CD14-positive monocyte (primary cell): Measurements from ENCODE around the gene TJP2. TPM values are rescaled to one million over a fixed set of nuclear protein-coding genes. Genes with fewer than 3 reads are reported as not detected.

Experiments
- DNase-seq, 3 donors: peaks; one replicate each; pipeline ENCODE4 v3.0.0-alpha.2; 2011 to 2022
- H2AFZ ChIP-seq: 2 replicates; pipeline ENCODE4 v1.6.0; 2012; ENCODE audit warnings: mild to moderate bottlenecking, low read depth, low read length, inconsistent platforms; ENCODE audit not compliant: insufficient read depth, poor library complexity, severe bottlenecking
- H3K27ac ChIP-seq, 2 donors: 1 replicate in 1 of 2; 2 replicates in 1 of 2; pipeline ENCODE4 v1.5.1; 2012 to 2013; ENCODE audit warnings: low read length in 2 of 2, control low read depth in 1 of 2, inconsistent platforms in 1 of 2, low read depth in 1 of 2, mild to moderate bottlenecking in 1 of 2
- H3K27me3 ChIP-seq, 2 donors: one replicate each; pipeline versions ENCODE4 v1.6.0 to v1.6.1; 2011 to 2013; ENCODE audit warnings: low read length in 2 of 2; ENCODE audit not compliant: control insufficient read depth in 2 of 2, insufficient read depth in 2 of 2
- H3K36me3 ChIP-seq, 2 donors: replicated peaks in 1 of 2; 1 replicate in 1 of 2; 2 replicates in 1 of 2; pipeline versions ENCODE4 v1.5.1 to v1.6.1; 2012 to 2013; ENCODE audit warnings: low read length in 2 of 2, control low read depth in 1 of 2, inconsistent platforms in 1 of 2, mild to moderate bottlenecking in 1 of 2; ENCODE audit not compliant: insufficient read depth in 2 of 2, control insufficient read depth in 1 of 2
- H3K4me1 ChIP-seq, 2 donors: 1 replicate in 1 of 2; 2 replicates in 1 of 2; pipeline versions ENCODE4 v1.5.1 to v1.6.1; 2012 to 2013; ENCODE audit warnings: low read length in 2 of 2, control low read depth in 1 of 2, inconsistent platforms in 1 of 2, mild to moderate bottlenecking in 1 of 2, moderate library complexity in 1 of 2; ENCODE audit not compliant: insufficient read depth in 2 of 2, control insufficient read depth in 1 of 2
- H3K4me2 ChIP-seq: replicated peaks from 2 replicates; pipeline ENCODE3; 2012; ENCODE audit warnings: low read length, moderate library complexity, mild to moderate bottlenecking; ENCODE audit not compliant: poor library complexity, severe bottlenecking; ENCODE audit errors: extremely low read depth
- H3K4me3 ChIP-seq, 3 experiments: fragments of 200-600 bp in 1 of 3; sonication (generic) in 1 of 3; replicated peaks in 1 of 3; 1 replicate in 2 of 3; 2 replicates in 1 of 3; pipeline ENCODE4 v1.5.1; 2011 to 2013; ENCODE audit warnings: low read length in 3 of 3, mild to moderate bottlenecking in 3 of 3, control low read depth in 2 of 3, low read depth in 2 of 3, inconsistent platforms in 1 of 3, moderate library complexity in 1 of 3
- H3K79me2 ChIP-seq: 2 replicates; pipeline ENCODE4 v1.6.0; 2012; ENCODE audit warnings: mild to moderate bottlenecking, control low read depth, inconsistent platforms, low read length, moderate library complexity; ENCODE audit not compliant: insufficient read depth
- H3K9ac ChIP-seq: 2 replicates; pipeline ENCODE4 v1.6.0; 2017; ENCODE audit warnings: low read length, mild to moderate bottlenecking; ENCODE audit not compliant: insufficient read depth, poor library complexity, severe bottlenecking
- H3K9me3 ChIP-seq, 2 donors: replicated peaks in 1 of 2; 1 replicate in 1 of 2; 2 replicates in 1 of 2; pipeline versions ENCODE4 v1.5.1 to v1.6.1; 2012 to 2013; ENCODE audit warnings: low read length in 2 of 2, control low read depth in 1 of 2; ENCODE audit not compliant: control insufficient read depth in 1 of 2, insufficient read depth in 1 of 2
- H4K20me1 ChIP-seq: 2 replicates; pipeline ENCODE4 v1.6.0; 2012; ENCODE audit warnings: mild to moderate bottlenecking, low read length, control low read depth, moderate library complexity; ENCODE audit not compliant: insufficient read depth
- H3K27ac Mint-ChIP-seq, 7 donors: one replicate each; pipeline ENCODE4 v1.8.0; 2020; ENCODE audit warnings: mild to moderate bottlenecking in 7 of 7, mixed read lengths in 7 of 7, moderate library complexity in 6 of 7, inconsistent platforms in 2 of 7
- H3K27me3 Mint-ChIP-seq, 3 donors: one replicate each; pipeline ENCODE4 v1.8.0; 2021 to 2022; ENCODE audit warnings: low read depth in 3 of 3, mild to moderate bottlenecking in 3 of 3, mixed read lengths in 3 of 3, moderate library complexity in 3 of 3, inconsistent platforms in 1 of 3
- H3K36me3 Mint-ChIP-seq, 2 donors: one replicate each; pipeline ENCODE4 v1.8.0; 2020; ENCODE audit warnings: mixed read lengths in 2 of 2, inconsistent platforms in 1 of 2, mild to moderate bottlenecking in 1 of 2
- H3K4me1 Mint-ChIP-seq: one replicate; pipeline ENCODE4 v1.8.0; 2020; ENCODE audit warnings: mild to moderate bottlenecking, mixed read lengths
- H3K4me3 Mint-ChIP-seq, 2 donors: one replicate each; pipeline ENCODE4 v1.8.0; 2020; ENCODE audit warnings: mild to moderate bottlenecking in 2 of 2, mixed read lengths in 2 of 2, moderate library complexity in 1 of 2
- H3K9me3 Mint-ChIP-seq, 7 donors: one replicate each; pipeline ENCODE4 v1.8.0; 2020 to 2022; ENCODE audit warnings: mixed read lengths in 7 of 7, mild to moderate bottlenecking in 6 of 7, moderate library complexity in 6 of 7, inconsistent platforms in 2 of 7
- CTCF ChIP-seq: fragments of 200-600 bp; IDR thresholded peaks from one replicate; pipeline ENCODE4 v1.8.0; 2022; ENCODE audit warnings: antibody characterized with exemption, mild to moderate bottlenecking
- WGBS: methylation state at CpG from one replicate; pipeline ENCODE4 v1.1.5; 2013; ENCODE audit warnings: missing lambda C conversion rate; ENCODE audit not compliant: insufficient coverage; 5-methylcytosine and 5-hydroxymethylcytosine counted together
- intact Hi-C, 2 donors: fragments of 100-400 bp; cut with micrococcal nuclease; formaldehyde crosslinking; loops; one replicate each; pipeline versions ENCODE4 v1.15.0 to v1.15.1; 2023
- polyA plus RNA-seq, 3 donors: library from polyadenylated mRNA; depleted of rRNA in 1 of 3; unstranded in 2 of 3; stranded (reverse) in 1 of 3; fragments of 300-500 nt in 2 of 3; fragments of >200 nt in 1 of 3; fragmentation: Illumina TruSeq in 2 of 3; gene quantifications; 1 replicate in 2 of 3; 2 replicates in 1 of 3; pipeline ENCODE4 v1.2.3, GENCODE V29; 2012 to 2021

The TJP2 gene
- polyA plus RNA-seq, 3 donors = 8.0 to 17.8 (median 13.8) TPM

- H4K20me1 ChIP-seq = no peaks in the 10 kb centered on the region
- 93% methylated on average over 5 of the region's 6 CpGs for WGBS
- no peaks in the 10 kb centered on the region for H3K9me3 ChIP-seq
- H3K9me3 Mint-ChIP-seq = no peaks in the 10 kb centered on the region
- H2AFZ ChIP-seq = no peak overlapping the region
- H3K27ac ChIP-seq = no peak overlapping the region
- H3K9ac ChIP-seq = no peak overlapping the region
- no peaks in the 10 kb centered on the region for H3K27me3 Mint-ChIP-seq
- H3K4me3 ChIP-seq = no peak overlapping the region
- H3K4me1 ChIP-seq = peaks cover 21 to 25% of the 10 kb centered on the region in 2 donors
- H3K36me3 ChIP-seq = no peaks in the 10 kb centered on the region
- peaks cover 17% of the 10 kb centered on the region for H3K4me1 Mint-ChIP-seq
- no peak overlapping the region for H3K4me2 ChIP-seq
- H3K36me3 Mint-ChIP-seq = no peaks in the 10 kb centered on the region
- no peak for DNase-seq
- intact Hi-C loops = no loop called here
- no peaks in the 10 kb centered on the region for H3K79me2 ChIP-seq
- no peak for TF ChIP-seq CTCF
- no peak overlapping the region for H3K27ac Mint-ChIP-seq
- no peak overlapping the region for H3K4me3 Mint-ChIP-seq
- H3K27me3 ChIP-seq = no peaks in the 10 kb centered on the region
These were observed 8.5 kb upstream of the TJP2 start for GRCh38 chr9:69165581-69165980.

DNA sequence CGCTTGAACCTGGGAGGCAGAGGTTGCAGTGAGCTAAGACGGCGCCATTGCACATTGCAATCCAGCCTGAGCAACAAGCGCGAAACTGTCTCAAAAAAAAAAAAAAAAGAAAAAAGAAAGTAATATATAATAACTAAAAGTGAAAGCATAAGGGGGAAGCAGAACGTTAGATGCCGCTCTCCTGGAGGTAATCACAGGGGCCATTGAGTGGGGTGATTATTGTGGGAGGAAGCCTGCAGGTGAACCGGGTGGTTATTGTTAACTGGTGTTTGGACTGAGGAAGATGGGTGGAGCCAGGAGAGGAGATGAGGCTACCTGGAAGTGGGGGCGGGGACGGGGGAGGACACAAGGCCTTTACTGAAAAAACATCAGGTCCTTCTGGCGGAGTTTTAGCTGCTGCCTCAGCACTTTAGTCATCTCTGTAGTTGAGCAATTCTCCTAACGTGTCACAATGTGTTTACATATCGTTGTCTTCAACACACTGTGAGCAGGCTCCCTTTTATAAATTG, 5.3 kb upstream of the TJP2 start:
- H3K79me2 ChIP-seq = no peaks in the 10 kb centered on the region
- 0% methylated on average over 5 of the region's 13 CpGs for WGBS
- intact Hi-C loops = no loop called here
- peak overlapping the region; percentile 65 to 98 (median 84) for H3K4me3 ChIP-seq
- no peaks in the 10 kb centered on the region for H4K20me1 ChIP-seq
- Mint-ChIP-seq H3K27me3 (no peaks in the 10 kb centered on the region), H3K36me3 (peaks cover 0 to 3% of the 10 kb centered on the region in 2 donors), H3K27ac (peak overlapping the region; percentile 97 to 100 (median 98)), H3K4me1 (peaks cover 41% of the 10 kb centered on the region), H3K9me3 (no peaks in the 10 kb centered on the region), H3K4me3 (peak overlapping the region; percentile 94 to 98)
- TF ChIP-seq CTCF = no peak
- peak overlapping the region; percentile 82 for H3K9ac ChIP-seq
- H3K27ac ChIP-seq = peak overlapping the region; percentile 94 to 98
- H2AFZ ChIP-seq = peak overlapping the region; percentile 81
- peaks cover 35 to 44% of the 10 kb centered on the region in 2 donors for H3K4me1 ChIP-seq
- H3K27me3 ChIP-seq = no peaks in the 10 kb centered on the region
- peak overlapping the region; percentile 76 for H3K4me2 ChIP-seq
- DNase-seq = peak; percentile 85 to 94 (median 92)
- no peaks in the 10 kb centered on the region for H3K36me3 ChIP-seq
- no peaks in the 10 kb centered on the region for H3K9me3 ChIP-seq
